Muscle layer of colon (tissue), 2 donors: ENCODE data around the gene MUCL1.

Source experiments
- H3K27ac ChIP-seq: one replicate; pipeline ENCODE4 v1.7.0; 2013; ENCODE audit warnings: low read depth, mild to moderate bottlenecking, low read length, moderate library complexity
- H3K27me3 ChIP-seq, 2 donors: one replicate each; pipeline ENCODE4 v1.7.0; 2013; ENCODE audit warnings: low read length in 2 of 2, mild to moderate bottlenecking in 2 of 2; ENCODE audit not compliant: insufficient read depth in 2 of 2, control insufficient read depth in 1 of 2
- H3K36me3 ChIP-seq: one replicate; pipeline ENCODE4 v1.7.0; 2013; ENCODE audit warnings: mild to moderate bottlenecking, low read length; ENCODE audit not compliant: insufficient read depth
- H3K4me1 ChIP-seq: one replicate; pipeline ENCODE4 v1.7.0; 2013; ENCODE audit warnings: mild to moderate bottlenecking, low read length; ENCODE audit not compliant: insufficient read depth
- H3K4me3 ChIP-seq, 2 donors: one replicate each; pipeline ENCODE4 v1.7.0; 2013; ENCODE audit warnings: low read length in 2 of 2, low read depth in 1 of 2, mild to moderate bottlenecking in 1 of 2, moderate library complexity in 1 of 2
- H3K9ac ChIP-seq: one replicate; pipeline ENCODE4 v1.7.0; 2013; ENCODE audit warnings: low read length
- H3K9me3 ChIP-seq: one replicate; pipeline ENCODE4 v1.7.0; 2013; ENCODE audit warnings: mild to moderate bottlenecking, low read length
- donor health status: abdominal sarcoma.
- donor health status: Adenocarcinoma of cecum.

The MUCL1 gene, protein sequence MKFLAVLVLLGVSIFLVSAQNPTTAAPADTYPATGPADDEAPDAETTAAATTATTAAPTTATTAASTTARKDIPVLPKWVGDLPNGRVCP

GRCh38 chr12:54853933-54854538 lies at the start of gene MUCL1:
Gene MUCL1 (plus strand): TSS chr12:54854516. CDS start chr12:54854583, 67 bp downstream.
- no peak within 1 kb of the TSS for H3K9ac ChIP-seq
- no peaks in the 10 kb centered on the region for H3K9me3 ChIP-seq
- no peaks in the 10 kb centered on the region for H3K4me1 ChIP-seq
- H3K4me3 ChIP-seq: no peak within 1 kb of the TSS
- no peaks in the 10 kb centered on the region for H3K27me3 ChIP-seq
- H3K27ac ChIP-seq: no peak within 1 kb of the TSS
- no peaks in the 10 kb centered on the region for H3K36me3 ChIP-seq

DNA sequence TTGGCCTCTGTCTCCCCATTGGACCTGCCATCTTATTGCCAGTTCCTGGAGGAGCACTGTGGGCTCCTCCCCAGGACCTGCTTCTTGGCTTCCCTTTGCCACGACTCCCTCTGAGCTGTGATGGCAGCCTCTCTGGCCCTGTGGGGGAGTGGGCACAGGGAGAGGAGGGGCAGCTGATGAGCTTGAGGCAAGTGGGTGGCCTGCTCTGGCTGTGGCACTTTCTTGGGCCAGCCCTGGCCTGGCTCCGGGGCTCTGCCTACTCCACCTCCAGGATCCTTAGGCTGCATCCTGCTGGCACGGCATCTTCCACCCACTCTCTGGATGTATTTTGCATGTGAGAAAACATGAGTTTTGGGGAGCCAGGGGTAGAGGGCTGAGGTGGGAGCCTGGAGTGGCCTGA lies 32.6 kb upstream of the MUCL1 start:
- H3K27ac ChIP-seq: no peak overlapping the region
- no peaks in the 10 kb centered on the region for H3K4me1 ChIP-seq
- no peak overlapping the region for H3K9ac ChIP-seq
- H3K9me3 ChIP-seq: no peaks in the 10 kb centered on the region
- H3K4me3 ChIP-seq: no peak overlapping the region
- H3K27me3 ChIP-seq: no peaks in the 10 kb centered on the region
- H3K36me3 ChIP-seq: no peaks in the 10 kb centered on the region

DNA sequence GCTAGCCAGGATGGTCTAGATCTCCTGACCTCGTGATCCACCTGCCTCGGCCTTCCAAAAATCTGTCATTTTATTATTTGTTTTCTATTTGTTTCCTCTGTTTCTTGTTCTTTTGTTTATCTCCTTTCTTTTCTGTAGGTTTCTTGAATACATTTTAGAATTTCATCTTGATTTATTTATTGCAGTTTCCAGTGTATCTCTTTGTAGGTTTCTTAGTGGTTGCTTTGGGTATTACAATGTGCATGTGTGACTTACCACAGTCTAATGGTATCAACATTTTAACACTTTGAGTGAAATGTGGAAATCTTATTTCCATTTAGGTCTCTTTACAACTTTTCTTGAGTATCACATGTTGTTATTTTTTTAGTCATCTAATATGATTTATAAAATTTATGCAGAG lies 29.9 kb upstream of the MUCL1 start:
- H3K4me1 ChIP-seq: no peaks in the 10 kb centered on the region
- no peaks in the 10 kb centered on the region for H3K27me3 ChIP-seq
- H3K27ac ChIP-seq: no peak overlapping the region

DNA sequence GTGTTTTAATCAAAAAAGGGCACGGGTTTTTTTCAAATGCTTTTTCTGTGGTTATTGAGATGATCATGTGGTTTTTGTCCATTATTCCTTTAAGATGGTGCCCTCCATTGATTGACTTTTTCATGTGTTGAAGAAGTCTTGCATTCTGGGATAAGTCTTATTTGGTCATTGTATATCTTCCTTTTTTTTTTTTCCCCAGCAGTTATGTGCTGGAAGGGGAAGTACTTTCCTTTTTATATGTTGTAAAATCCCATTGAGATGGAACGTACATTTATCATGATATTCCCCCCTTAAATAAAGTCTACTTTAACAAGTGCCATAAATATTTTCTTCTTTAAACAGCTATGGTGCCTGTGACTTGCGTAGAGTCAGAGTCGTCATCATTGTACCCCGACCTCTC lies 24.8 kb upstream of the MUCL1 start:
- Histone ChIP-seq H3K4me1 (no peaks in the 10 kb centered on the region), H3K36me3 (no peaks in the 10 kb centered on the region), H3K4me3 (no peak overlapping the region), H3K9ac (no peak overlapping the region), H3K27me3 (no peaks in the 10 kb centered on the region), H3K9me3 (no peaks in the 10 kb centered on the region), H3K27ac (no peak overlapping the region)

More for the DNA sequence above, 29.9 kb upstream of the MUCL1 start:
- H3K36me3 ChIP-seq: no peaks in the 10 kb centered on the region
- no peak overlapping the region for H3K4me3 ChIP-seq
- no peak overlapping the region for H3K9ac ChIP-seq
- no peaks in the 10 kb centered on the region for H3K9me3 ChIP-seq

- Histone ChIP-seq H3K9me3 (no peaks in the 10 kb centered on the region), H3K4me1 (no peaks in the 10 kb centered on the region), H3K27ac (no peak overlapping the region), H3K9ac (no peak overlapping the region), H3K27me3 (no peaks in the 10 kb centered on the region), H3K36me3 (no peaks in the 10 kb centered on the region), H3K4me3 (no peak overlapping the region)
Observed at GRCh38 chr12:54830199-54830598, 24.1 kb upstream of the MUCL1 start.

DNA sequence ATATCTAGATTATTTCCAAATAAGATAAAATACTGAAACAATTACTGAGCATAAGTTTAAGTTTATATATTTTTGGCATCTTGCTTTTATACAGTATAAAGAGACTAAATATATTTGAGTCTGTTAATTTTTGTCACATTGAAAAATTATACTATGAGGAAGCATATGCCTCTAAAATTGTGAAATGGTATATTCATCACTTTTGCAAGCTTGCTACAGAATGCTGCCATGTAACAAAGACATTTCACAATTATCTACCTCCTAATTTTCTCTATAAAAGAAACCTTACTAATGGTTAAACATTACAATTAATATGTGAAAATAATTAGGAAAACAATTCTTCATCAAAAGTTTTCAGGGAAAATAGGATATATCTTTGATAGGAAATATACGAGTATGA lies 22.7 kb upstream of the MUCL1 start:
- Histone ChIP-seq H3K4me1 (no peaks in the 10 kb centered on the region), H3K4me3 (no peak overlapping the region), H3K27ac (no peak overlapping the region), H3K27me3 (no peaks in the 10 kb centered on the region), H3K9ac (no peak overlapping the region), H3K9me3 (no peaks in the 10 kb centered on the region), H3K36me3 (no peaks in the 10 kb centered on the region)

DNA sequence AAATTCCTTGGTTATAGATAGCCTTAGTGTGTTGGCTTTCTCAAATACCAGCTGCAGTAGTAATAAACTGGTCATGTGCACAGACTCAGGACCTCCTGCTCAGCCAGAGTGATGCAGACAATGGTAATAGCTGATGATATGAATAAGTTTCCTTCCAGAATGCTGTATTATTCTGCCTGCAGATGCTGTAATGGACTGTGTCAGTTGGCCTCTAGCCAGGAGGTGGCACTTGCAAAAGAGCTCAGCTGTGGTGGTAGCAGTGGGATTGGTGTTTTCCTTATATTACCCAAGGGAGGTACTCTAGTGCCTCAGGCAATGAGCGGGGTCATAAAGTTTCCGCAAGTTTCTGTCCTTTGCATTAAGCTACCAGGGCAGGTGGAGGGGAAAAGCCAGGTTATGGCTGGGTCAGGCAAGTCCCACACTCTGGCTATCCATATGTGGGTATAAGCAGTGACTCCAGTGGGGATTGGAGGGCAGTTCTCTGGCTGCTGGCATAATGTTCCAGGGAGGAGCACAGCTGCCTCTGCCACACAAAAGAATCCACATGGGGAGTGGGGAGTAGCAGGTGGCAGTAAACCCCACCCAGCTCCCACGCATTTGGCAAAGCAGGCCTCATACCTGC lies 14.0 kb upstream of the MUCL1 start:
- H3K9me3 ChIP-seq: no peaks in the 10 kb centered on the region
- no peak overlapping the region for H3K27ac ChIP-seq
- no peak overlapping the region for H3K4me3 ChIP-seq
- H3K4me1 ChIP-seq: no peaks in the 10 kb centered on the region
- H3K27me3 ChIP-seq: no peaks in the 10 kb centered on the region
- no peak overlapping the region for H3K9ac ChIP-seq
- no peaks in the 10 kb centered on the region for H3K36me3 ChIP-seq

DNA sequence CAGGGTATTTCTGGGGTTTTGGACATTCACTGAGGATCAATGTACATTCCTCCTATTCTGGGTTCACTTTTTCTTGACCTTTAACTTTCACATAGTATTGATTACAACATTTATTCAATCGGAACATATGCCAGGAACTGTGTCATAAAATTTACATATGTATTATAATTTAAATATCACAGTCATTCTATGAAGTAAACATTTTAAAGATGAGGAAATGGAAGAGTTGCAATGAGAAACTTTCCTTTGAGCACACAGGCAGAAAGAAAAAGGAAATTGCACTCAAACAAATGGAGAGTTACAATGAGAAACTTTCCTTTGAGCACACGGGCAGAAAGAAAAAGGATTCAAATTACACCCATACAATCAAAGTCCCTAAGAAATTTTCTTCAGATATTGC lies 3.1 kb downstream of the MUCL1 start:
- H3K4me3 ChIP-seq: no peak overlapping the region
- no peak overlapping the region for H3K27ac ChIP-seq
- no peaks in the 10 kb centered on the region for H3K27me3 ChIP-seq
- H3K4me1 ChIP-seq: no peaks in the 10 kb centered on the region
- no peaks in the 10 kb centered on the region for H3K9me3 ChIP-seq
- no peaks in the 10 kb centered on the region for H3K36me3 ChIP-seq
- H3K9ac ChIP-seq: no peak overlapping the region

GRCh38 chr12:54858562-54858961 lies 4.2 kb downstream of the MUCL1 start:
- Histone ChIP-seq H3K4me1 (no peaks in the 10 kb centered on the region), H3K4me3 (no peak overlapping the region), H3K36me3 (no peaks in the 10 kb centered on the region), H3K27ac (no peak overlapping the region), H3K9ac (no peak overlapping the region), H3K27me3 (no peaks in the 10 kb centered on the region), H3K9me3 (no peaks in the 10 kb centered on the region)

DNA sequence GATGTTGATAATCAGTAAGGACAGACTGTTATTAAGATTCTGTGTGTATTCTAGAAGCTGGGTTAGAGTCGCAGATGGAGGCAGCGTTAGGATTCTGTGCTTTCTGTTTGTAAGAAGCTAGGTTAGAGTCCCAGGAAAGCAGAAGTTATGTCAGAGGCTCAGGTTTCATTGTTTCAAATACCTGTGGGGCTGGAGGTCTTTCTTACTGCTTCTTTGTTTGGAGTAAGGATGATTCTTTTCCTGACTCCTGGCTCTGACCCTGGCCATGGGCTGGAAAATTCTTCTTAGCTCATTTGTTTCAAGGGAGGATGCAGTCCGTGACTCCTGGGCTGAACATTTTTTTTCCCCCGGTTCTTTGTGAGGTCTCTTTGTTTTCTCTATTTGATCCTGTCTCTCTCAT lies 5.2 kb downstream of the MUCL1 start:
- H3K4me1 ChIP-seq: no peaks in the 10 kb centered on the region
- no peak overlapping the region for H3K27ac ChIP-seq
- H3K9me3 ChIP-seq: no peaks in the 10 kb centered on the region
- no peaks in the 10 kb centered on the region for H3K36me3 ChIP-seq
- H3K9ac ChIP-seq: no peak overlapping the region
- no peaks in the 10 kb centered on the region for H3K27me3 ChIP-seq
- H3K4me3 ChIP-seq: no peak overlapping the region

- no peaks in the 10 kb centered on the region for H3K36me3 ChIP-seq
- no peaks in the 10 kb centered on the region for H3K4me1 ChIP-seq
- H3K9ac ChIP-seq: no peak overlapping the region
- H3K4me3 ChIP-seq: no peak overlapping the region
- no peaks in the 10 kb centered on the region for H3K27me3 ChIP-seq
- H3K27ac ChIP-seq: no peak overlapping the region
- no peaks in the 10 kb centered on the region for H3K9me3 ChIP-seq
Observed at GRCh38 chr12:54861927-54862326, 7.6 kb downstream of the MUCL1 start.
